Measurements from ENCODE around the gene SEMA5A. TPM values are rescaled to one million over a fixed set of nuclear protein-coding genes. Genes with fewer than 3 reads are reported as not detected.

The SEMA5A gene
- total RNA-seq, 1 experiment from 2014 or later = 34.3 TPM

GRCh38 chr5:9496801-9497200 is 49.1 kb downstream of the SEMA5A start:
- Histone ChIP-seq H3K4me3 (ENCODE audit: low read depth, low read length) (no peak overlapping the region), H3K27me3 (replicated peaks; ENCODE audit: control insufficient read depth, insufficient read depth, low read length) (no peaks in the 10 kb centered on the region), H3K9me3 (no peaks in the 10 kb centered on the region), H3K4me1 (no peaks in the 10 kb centered on the region), H3K36me3 (ENCODE audit: control insufficient read depth, insufficient read depth, low read length) (no peaks in the 10 kb centered on the region)
- CTCF ChIA-PET = no interaction called here
- no peak for DNase-seq
- Mint-ChIP-seq H3K27ac (ENCODE audit: unreplicated experiment) (no peak overlapping the region), H3K36me3 (ENCODE audit: insufficient read depth, unreplicated experiment) (no peaks in the 10 kb centered on the region), H3K9me3 (ENCODE audit: unreplicated experiment) (no peaks in the 10 kb centered on the region), H3K27me3 (ENCODE audit: insufficient read depth, unreplicated experiment) (no peaks in the 10 kb centered on the region), H3K4me1 (ENCODE audit: low read depth, unreplicated experiment) (no peaks in the 10 kb centered on the region), H3K4me3 (ENCODE audit: unreplicated experiment) (no peak overlapping the region)
- no TSS peak for BruUV-seq (replicated peaks)
- TF ChIP-seq, protein P1, sequence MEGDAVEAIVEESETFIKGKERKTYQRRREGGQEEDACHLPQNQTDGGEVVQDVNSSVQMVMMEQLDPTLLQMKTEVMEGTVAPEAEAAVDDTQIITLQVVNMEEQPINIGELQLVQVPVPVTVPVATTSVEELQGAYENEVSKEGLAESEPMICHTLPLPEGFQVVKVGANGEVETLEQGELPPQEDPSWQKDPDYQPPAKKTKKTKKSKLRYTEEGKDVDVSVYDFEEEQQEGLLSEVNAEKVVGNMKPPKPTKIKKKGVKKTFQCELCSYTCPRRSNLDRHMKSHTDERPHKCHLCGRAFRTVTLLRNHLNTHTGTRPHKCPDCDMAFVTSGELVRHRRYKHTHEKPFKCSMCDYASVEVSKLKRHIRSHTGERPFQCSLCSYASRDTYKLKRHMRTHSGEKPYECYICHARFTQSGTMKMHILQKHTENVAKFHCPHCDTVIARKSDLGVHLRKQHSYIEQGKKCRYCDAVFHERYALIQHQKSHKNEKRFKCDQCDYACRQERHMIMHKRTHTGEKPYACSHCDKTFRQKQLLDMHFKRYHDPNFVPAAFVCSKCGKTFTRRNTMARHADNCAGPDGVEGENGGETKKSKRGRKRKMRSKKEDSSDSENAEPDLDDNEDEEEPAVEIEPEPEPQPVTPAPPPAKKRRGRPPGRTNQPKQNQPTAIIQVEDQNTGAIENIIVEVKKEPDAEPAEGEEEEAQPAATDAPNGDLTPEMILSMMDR (IDR thresholded peaks at IDR 0.05; ENCODE audit: insufficient read depth in 1 of 2, low read depth in 1 of 2, low read length in 1 of 2, severe bottlenecking in 1 of 2, unreplicated experiment in 1 of 2) = no peak
- intact Hi-C loops (cut with micrococcal nuclease; ENCODE audit: unreplicated experiment) = no loop called here
- POLR2A ChIA-PET = no interaction called here

- no peaks in the 10 kb centered on the region for H3K36me3 ChIP-seq (ENCODE audit: control insufficient read depth, insufficient read depth, low read length)
- Mint-ChIP-seq H3K27me3 (ENCODE audit: insufficient read depth, unreplicated experiment) (no peaks in the 10 kb centered on the region), H3K36me3 (ENCODE audit: insufficient read depth, unreplicated experiment) (no peaks in the 10 kb centered on the region), H3K27ac (ENCODE audit: unreplicated experiment) (no peak overlapping the region), H3K9me3 (ENCODE audit: unreplicated experiment) (no peaks in the 10 kb centered on the region), H3K4me1 (ENCODE audit: low read depth, unreplicated experiment) (no peaks in the 10 kb centered on the region), H3K4me3 (ENCODE audit: unreplicated experiment) (no peak overlapping the region)
- BruUV-seq (replicated peaks) = no TSS peak
- no peak overlapping the region for H3K4me3 ChIP-seq (ENCODE audit: low read depth, low read length)
- no peak for DNase-seq
- ChIA-PET POLR2A (no interaction called here), CTCF (no interaction called here)
- intact Hi-C loops (cut with micrococcal nuclease; ENCODE audit: unreplicated experiment) = no loop called here
- H3K27me3 ChIP-seq (replicated peaks; ENCODE audit: control insufficient read depth, insufficient read depth, low read length) = no peaks in the 10 kb centered on the region
- TF ChIP-seq, protein P1 (IDR thresholded peaks at IDR 0.05; ENCODE audit: insufficient read depth in 1 of 2, low read depth in 1 of 2, low read length in 1 of 2, severe bottlenecking in 1 of 2, unreplicated experiment in 1 of 2) = no peak
- no peaks in the 10 kb centered on the region for H3K4me1 ChIP-seq
- no peaks in the 10 kb centered on the region for H3K9me3 ChIP-seq
Measured at GRCh38 chr5:9495121-9495520, 50.8 kb downstream of the SEMA5A start.

GRCh38 chr5:9494301-9494700 is 51.6 kb downstream of the SEMA5A start:
- Mint-ChIP-seq H3K27ac (ENCODE audit: unreplicated experiment) (no peak overlapping the region), H3K27me3 (ENCODE audit: insufficient read depth, unreplicated experiment) (no peaks in the 10 kb centered on the region), H3K4me1 (ENCODE audit: low read depth, unreplicated experiment) (no peaks in the 10 kb centered on the region), H3K9me3 (ENCODE audit: unreplicated experiment) (no peaks in the 10 kb centered on the region), H3K4me3 (ENCODE audit: unreplicated experiment) (no peak overlapping the region), H3K36me3 (ENCODE audit: insufficient read depth, unreplicated experiment) (no peaks in the 10 kb centered on the region)
- Histone ChIP-seq H3K27me3 (replicated peaks; ENCODE audit: control insufficient read depth, insufficient read depth, low read length) (no peaks in the 10 kb centered on the region), H3K9me3 (no peaks in the 10 kb centered on the region), H3K4me1 (no peaks in the 10 kb centered on the region), H3K36me3 (ENCODE audit: control insufficient read depth, insufficient read depth, low read length) (no peaks in the 10 kb centered on the region), H3K4me3 (ENCODE audit: low read depth, low read length) (no peak overlapping the region)
- TF ChIP-seq, protein P1 (IDR thresholded peaks at IDR 0.05; ENCODE audit: insufficient read depth in 1 of 2, low read depth in 1 of 2, low read length in 1 of 2, severe bottlenecking in 1 of 2, unreplicated experiment in 1 of 2) = no peak
- no peak for DNase-seq
- CTCF ChIA-PET = interaction anchor here (0.6 kb wide), 1 partner anchor 1643 kb away, joined by 4 read pairs; the partner anchor contains the start of gene CFAP90
- POLR2A ChIA-PET = interaction anchor here (0.6 kb wide), 1 partner anchor 362 kb away, joined by 3 read pairs; no protein-coding TSS in a partner anchor
- intact Hi-C loops (cut with micrococcal nuclease; ENCODE audit: unreplicated experiment) = no loop called here
- BruUV-seq (replicated peaks) = no TSS peak
